ENCODE data around the gene LAMA2.

The LAMA2 gene

DNA sequence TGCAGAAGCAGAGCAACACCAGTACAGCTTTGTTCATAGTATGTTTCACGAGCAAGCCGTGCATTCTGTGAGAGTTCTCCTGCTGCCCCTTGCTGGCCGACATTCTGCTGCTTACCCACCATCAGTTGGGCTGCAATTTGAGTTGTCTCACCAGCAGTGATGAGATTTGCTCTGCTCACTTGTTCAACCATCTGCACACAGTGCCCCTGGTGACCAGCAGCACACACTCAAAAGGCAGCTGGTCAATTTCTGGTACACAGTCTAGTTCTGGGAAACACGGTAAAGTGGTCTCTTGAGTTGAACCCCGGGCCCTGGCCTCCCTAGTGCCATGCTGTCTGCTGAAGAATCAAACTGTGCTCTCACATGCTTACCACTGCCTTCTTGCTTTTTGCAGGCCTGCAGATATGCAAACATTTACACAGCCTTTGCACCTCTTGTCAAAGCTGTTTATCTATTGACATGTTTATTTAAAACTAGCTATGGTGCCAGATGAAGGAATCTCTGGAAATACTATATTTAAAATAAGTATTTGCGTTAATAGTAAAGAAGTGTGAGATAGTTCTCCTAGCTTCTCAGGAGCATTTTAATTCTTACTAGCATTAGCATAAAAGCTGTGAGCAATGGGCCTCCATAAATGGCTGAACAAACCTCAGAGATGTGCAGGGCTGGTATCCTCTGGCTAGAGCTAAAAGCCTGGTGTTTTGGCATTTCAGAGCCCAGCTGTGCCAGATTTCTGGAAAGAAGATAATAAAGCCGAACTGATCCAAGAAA, 592.7 kb downstream of the LAMA2 start:
- H3K36me3 ChIP-seq (ENCODE audit: control insufficient read depth, insufficient read depth, low read length), result no peaks in the 10 kb centered on the region
- no peak overlapping the region for H3K9ac ChIP-seq (ENCODE audit: low read length)
- H3K27me3 ChIP-seq (ENCODE audit: control insufficient read depth, insufficient read depth, low read length), result no peaks in the 10 kb centered on the region
- peaks cover 8% of the 10 kb centered on the region for H3K4me1 ChIP-seq (ENCODE audit: control insufficient read depth, insufficient read depth, low read length)
- no peaks in the 10 kb centered on the region for H3K9me3 ChIP-seq (ENCODE audit: control insufficient read depth, low read length)
- H3K4me3 ChIP-seq (ENCODE audit: low read length), result no peak overlapping the region

DNA sequence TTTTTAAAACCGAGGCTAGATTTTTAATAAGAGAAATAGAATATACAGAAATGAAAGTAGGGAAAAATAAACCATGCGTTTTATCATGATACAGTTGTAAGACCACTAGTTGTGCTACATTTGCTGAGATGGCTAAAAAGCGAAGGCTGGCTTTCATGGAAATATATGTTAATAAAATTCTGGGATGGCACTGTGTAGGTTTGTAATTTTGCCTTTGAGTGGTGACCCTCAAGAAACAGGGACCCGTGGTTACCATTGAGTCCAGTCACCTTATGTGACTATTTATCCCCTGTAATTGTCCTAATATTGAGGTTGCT, 593.3 kb downstream of the LAMA2 start:
- peaks cover 8% of the 10 kb centered on the region for H3K4me1 ChIP-seq (ENCODE audit: control insufficient read depth, insufficient read depth, low read length)
- no peaks in the 10 kb centered on the region for H3K36me3 ChIP-seq (ENCODE audit: control insufficient read depth, insufficient read depth, low read length)
- H3K4me3 ChIP-seq (ENCODE audit: low read length), result no peak overlapping the region
- no peak overlapping the region for H3K9ac ChIP-seq (ENCODE audit: low read length)
- H3K9me3 ChIP-seq (ENCODE audit: control insufficient read depth, low read length), result no peaks in the 10 kb centered on the region
- H3K27me3 ChIP-seq (ENCODE audit: control insufficient read depth, insufficient read depth, low read length), result no peaks in the 10 kb centered on the region

GRCh38 chr6:129476810-129477209, 593.9 kb downstream of the LAMA2 start:
- Histone ChIP-seq H3K9ac (ENCODE audit: low read length) (no peak overlapping the region), H3K27me3 (ENCODE audit: control insufficient read depth, insufficient read depth, low read length) (no peaks in the 10 kb centered on the region), H3K4me1 (ENCODE audit: control insufficient read depth, insufficient read depth, low read length) (peaks cover 8% of the 10 kb centered on the region), H3K9me3 (ENCODE audit: control insufficient read depth, low read length) (no peaks in the 10 kb centered on the region), H3K36me3 (ENCODE audit: control insufficient read depth, insufficient read depth, low read length) (no peaks in the 10 kb centered on the region), H3K4me3 (ENCODE audit: low read length) (no peak overlapping the region)

DNA sequence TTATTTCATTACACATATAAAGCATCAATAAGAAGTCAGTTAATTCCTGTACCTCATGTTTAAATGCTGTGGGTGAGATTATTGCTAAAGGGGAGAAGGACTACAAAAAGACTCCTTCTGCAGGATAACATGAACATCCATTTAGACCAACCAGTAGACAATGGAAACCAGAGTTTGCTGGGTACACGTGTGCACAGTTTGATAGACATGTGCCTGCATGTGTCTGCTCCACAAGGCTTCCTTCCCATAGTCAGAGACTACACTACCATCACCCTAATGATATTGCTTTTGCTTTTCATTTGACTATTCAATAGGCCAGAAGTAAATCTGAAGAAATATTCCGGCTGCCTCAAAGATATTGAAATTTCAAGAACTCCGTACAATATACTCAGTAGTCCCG, 595.4 kb downstream of the LAMA2 start:
- H3K4me3 ChIP-seq (ENCODE audit: low read length), result no peak overlapping the region
- peaks cover 8% of the 10 kb centered on the region for H3K4me1 ChIP-seq (ENCODE audit: control insufficient read depth, insufficient read depth, low read length)
- H3K9ac ChIP-seq (ENCODE audit: low read length), result no peak overlapping the region
- H3K36me3 ChIP-seq (ENCODE audit: control insufficient read depth, insufficient read depth, low read length), result no peaks in the 10 kb centered on the region
- no peaks in the 10 kb centered on the region for H3K9me3 ChIP-seq (ENCODE audit: control insufficient read depth, low read length)
- H3K27me3 ChIP-seq (ENCODE audit: control insufficient read depth, insufficient read depth, low read length), result no peaks in the 10 kb centered on the region

- no peaks in the 10 kb centered on the region for H3K9me3 ChIP-seq (ENCODE audit: control insufficient read depth, low read length)
- no peaks in the 10 kb centered on the region for H3K27me3 ChIP-seq (ENCODE audit: control insufficient read depth, insufficient read depth, low read length)
- H3K36me3 ChIP-seq (ENCODE audit: control insufficient read depth, insufficient read depth, low read length), result no peaks in the 10 kb centered on the region
- no peaks in the 10 kb centered on the region for H3K4me1 ChIP-seq (ENCODE audit: control insufficient read depth, insufficient read depth, low read length)
- no peak overlapping the region for H3K4me3 ChIP-seq (ENCODE audit: low read length)
- no peak overlapping the region for H3K9ac ChIP-seq (ENCODE audit: low read length)
Observed at GRCh38 chr6:129481706-129482105, 598.8 kb downstream of the LAMA2 start.

DNA sequence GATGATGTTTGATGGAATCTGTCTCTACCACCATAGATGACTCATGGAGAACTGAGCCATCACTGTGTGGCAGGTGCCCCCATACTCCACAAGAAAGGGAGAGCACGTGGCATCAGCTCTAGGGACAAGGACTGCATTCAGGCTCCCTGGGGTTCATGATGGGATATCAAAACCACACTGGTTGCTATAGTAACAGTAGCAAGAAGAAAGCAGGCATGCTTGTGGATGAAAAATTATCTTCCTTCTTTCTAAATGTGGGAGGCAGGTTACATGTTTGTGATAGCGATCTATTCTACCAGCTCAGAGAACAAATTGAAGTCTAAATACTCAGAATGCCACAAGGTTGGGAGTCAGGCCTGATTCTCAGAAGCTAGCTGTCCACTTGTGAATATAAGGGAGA, 602.8 kb downstream of the LAMA2 start:
- Histone ChIP-seq H3K36me3 (ENCODE audit: control insufficient read depth, insufficient read depth, low read length) (no peaks in the 10 kb centered on the region), H3K9me3 (ENCODE audit: control insufficient read depth, low read length) (no peaks in the 10 kb centered on the region), H3K9ac (ENCODE audit: low read length) (no peak overlapping the region), H3K4me3 (ENCODE audit: low read length) (no peak overlapping the region), H3K27me3 (ENCODE audit: control insufficient read depth, insufficient read depth, low read length) (no peaks in the 10 kb centered on the region), H3K4me1 (ENCODE audit: control insufficient read depth, insufficient read depth, low read length) (peaks cover 15% of the 10 kb centered on the region)

DNA sequence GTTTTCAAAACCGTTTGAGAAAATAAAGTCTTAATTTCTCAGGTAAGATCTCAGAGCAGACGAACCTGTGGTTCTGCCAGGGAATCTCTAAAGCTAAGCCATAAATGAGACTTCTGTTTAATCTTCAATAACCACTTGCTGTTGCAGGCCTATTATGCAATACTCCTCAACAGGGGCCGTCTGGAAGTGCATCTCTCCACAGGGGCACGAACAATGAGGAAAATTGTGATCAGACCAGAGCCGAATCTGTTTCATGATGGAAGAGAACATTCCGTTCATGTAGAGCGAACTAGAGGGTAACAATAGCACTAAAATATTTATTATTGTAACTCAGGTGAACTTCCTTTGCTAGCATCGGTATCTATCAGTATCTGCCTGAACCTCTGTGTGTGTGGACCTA, 603.4 kb downstream of the LAMA2 start:
- no peak overlapping the region for H3K4me3 ChIP-seq (ENCODE audit: low read length)

DNA sequence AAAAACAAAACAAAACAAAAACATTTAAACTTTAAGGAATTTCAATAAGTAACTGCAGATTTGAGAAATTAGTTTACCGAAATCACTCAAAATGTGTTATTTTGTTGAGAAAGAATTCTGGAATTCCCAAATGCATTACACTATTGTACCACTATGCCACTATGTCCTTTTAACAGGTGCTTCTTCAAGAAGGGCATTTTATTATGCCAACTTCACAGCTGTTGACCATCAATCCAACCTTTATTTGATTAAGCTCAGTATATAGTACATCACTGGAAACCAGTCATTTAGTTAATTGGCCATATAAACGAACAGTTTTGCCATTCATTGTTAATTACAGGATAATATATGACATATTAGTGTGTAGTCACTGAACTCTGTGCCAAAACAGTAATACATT, 605.4 kb downstream of the LAMA2 start:
- H3K36me3 ChIP-seq (ENCODE audit: control insufficient read depth, insufficient read depth, low read length), result no peaks in the 10 kb centered on the region
- peaks cover 23% of the 10 kb centered on the region for H3K4me1 ChIP-seq (ENCODE audit: control insufficient read depth, insufficient read depth, low read length)

More for the DNA sequence above, 603.4 kb downstream of the LAMA2 start:
- Histone ChIP-seq H3K36me3 (ENCODE audit: control insufficient read depth, insufficient read depth, low read length) (no peaks in the 10 kb centered on the region), H3K27me3 (ENCODE audit: control insufficient read depth, insufficient read depth, low read length) (no peaks in the 10 kb centered on the region), H3K4me1 (ENCODE audit: control insufficient read depth, insufficient read depth, low read length) (peaks cover 19% of the 10 kb centered on the region), H3K9me3 (ENCODE audit: control insufficient read depth, low read length) (no peaks in the 10 kb centered on the region), H3K9ac (ENCODE audit: low read length) (no peak overlapping the region)

DNA sequence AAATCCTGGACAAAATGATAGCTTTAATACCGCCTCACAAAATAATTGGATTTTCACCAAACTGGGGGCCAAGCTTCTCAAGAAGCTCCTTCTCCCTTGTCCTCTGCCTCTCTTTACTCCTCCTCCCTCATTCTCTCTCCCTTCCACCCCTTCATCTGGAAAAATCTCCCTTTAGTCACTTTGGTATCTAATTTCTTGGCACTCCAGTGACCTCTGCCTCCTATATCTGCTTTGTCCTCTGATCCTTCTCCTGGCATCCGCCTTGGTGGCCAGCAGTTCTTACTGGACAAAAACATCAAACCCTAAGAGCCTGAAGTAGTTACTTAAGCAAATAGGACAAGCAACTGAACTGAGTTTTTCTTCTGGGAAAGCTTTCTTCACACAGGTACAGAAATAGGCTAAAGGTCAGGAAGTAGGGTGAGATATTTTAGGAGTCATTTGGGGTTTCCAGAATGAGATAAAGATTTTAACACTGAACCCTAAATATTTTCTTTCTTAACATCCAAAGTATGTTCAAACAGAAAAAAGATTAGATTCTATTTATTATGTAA, 606.4 kb downstream of the LAMA2 start:
- Histone ChIP-seq H3K27me3 (ENCODE audit: control insufficient read depth, insufficient read depth, low read length) (no peaks in the 10 kb centered on the region), H3K9ac (ENCODE audit: low read length) (no peak overlapping the region), H3K4me3 (ENCODE audit: low read length) (no peak overlapping the region), H3K4me1 (ENCODE audit: control insufficient read depth, insufficient read depth, low read length) (peaks cover 23% of the 10 kb centered on the region), H3K9me3 (ENCODE audit: control insufficient read depth, low read length) (no peaks in the 10 kb centered on the region), H3K36me3 (ENCODE audit: control insufficient read depth, insufficient read depth, low read length) (no peaks in the 10 kb centered on the region)

More for the DNA sequence above, 605.4 kb downstream of the LAMA2 start:
- H3K9me3 ChIP-seq (ENCODE audit: control insufficient read depth, low read length), result no peaks in the 10 kb centered on the region
- no peak overlapping the region for H3K9ac ChIP-seq (ENCODE audit: low read length)
- no peaks in the 10 kb centered on the region for H3K27me3 ChIP-seq (ENCODE audit: control insufficient read depth, insufficient read depth, low read length)
- H3K4me3 ChIP-seq (ENCODE audit: low read length), result no peak overlapping the region

DNA sequence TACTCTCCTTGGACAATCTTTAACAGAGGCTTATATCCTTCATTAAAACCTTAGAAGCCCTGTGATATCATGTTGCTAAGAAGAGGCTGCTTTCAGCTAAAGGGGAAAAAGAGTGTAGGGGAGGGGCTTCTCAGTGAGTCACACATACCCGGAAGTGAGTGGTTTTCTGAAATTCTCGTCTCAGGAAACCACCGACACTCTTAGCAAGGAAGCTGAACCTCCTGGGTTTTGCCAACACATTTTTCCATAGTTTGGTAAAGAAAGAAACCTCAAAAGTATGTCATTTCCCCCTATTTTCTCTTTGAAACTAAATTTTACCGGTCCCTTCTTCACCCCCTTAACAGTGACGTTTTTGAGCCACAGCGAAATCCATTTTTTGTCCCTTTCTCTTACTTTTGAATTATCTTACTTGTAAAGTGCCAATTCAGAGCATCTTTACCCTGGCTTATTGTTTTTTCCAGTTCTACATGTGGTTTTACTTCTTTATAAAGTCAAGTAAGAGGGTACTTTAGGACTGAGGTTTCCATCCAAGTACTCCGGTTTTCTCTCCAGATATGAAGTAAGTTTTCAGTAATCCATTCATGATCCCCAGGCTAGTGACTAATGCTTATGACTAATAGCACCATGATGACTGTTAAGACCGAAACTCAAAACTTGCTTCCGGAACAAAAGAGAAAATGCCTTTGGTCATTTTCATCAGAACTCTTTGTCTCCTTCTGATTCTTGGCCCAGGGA, 607.8 kb downstream of the LAMA2 start:
- Histone ChIP-seq H3K9ac (ENCODE audit: low read length) (peak overlapping the region; percentile 59), H3K4me3 (ENCODE audit: low read length) (no peak overlapping the region), H3K9me3 (ENCODE audit: control insufficient read depth, low read length) (no peaks in the 10 kb centered on the region), H3K4me1 (ENCODE audit: control insufficient read depth, insufficient read depth, low read length) (peaks cover 23% of the 10 kb centered on the region), H3K27me3 (ENCODE audit: control insufficient read depth, insufficient read depth, low read length) (no peaks in the 10 kb centered on the region), H3K36me3 (ENCODE audit: control insufficient read depth, insufficient read depth, low read length) (no peaks in the 10 kb centered on the region)

DNA sequence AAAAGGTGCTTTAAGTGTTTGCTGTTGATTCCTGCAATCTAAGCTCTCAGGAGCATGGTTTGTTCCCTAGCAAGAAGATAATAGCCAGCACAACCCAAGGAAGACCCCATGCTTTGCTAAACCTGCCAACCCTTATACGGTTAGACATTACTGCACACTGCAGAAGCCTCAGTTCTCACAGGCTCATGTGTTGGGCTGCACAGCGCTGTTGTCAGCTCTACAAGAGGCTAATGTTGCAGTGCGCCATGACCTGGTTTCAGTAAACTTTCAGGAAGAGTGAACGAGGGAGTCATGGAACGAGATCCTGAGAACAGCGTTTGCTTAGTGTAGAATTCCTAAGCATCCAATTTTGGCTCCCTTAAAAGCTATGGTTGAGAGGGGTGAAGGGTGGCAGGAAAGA, 608.5 kb downstream of the LAMA2 start:
- H3K4me1 ChIP-seq (ENCODE audit: control insufficient read depth, insufficient read depth, low read length), result peaks cover 23% of the 10 kb centered on the region
- H3K36me3 ChIP-seq (ENCODE audit: control insufficient read depth, insufficient read depth, low read length), result no peaks in the 10 kb centered on the region
- no peak overlapping the region for H3K4me3 ChIP-seq (ENCODE audit: low read length)
- H3K27me3 ChIP-seq (ENCODE audit: control insufficient read depth, insufficient read depth, low read length), result no peaks in the 10 kb centered on the region
- H3K9me3 ChIP-seq (ENCODE audit: control insufficient read depth, low read length), result no peaks in the 10 kb centered on the region
- H3K9ac ChIP-seq (ENCODE audit: low read length), result no peak overlapping the region

DNA sequence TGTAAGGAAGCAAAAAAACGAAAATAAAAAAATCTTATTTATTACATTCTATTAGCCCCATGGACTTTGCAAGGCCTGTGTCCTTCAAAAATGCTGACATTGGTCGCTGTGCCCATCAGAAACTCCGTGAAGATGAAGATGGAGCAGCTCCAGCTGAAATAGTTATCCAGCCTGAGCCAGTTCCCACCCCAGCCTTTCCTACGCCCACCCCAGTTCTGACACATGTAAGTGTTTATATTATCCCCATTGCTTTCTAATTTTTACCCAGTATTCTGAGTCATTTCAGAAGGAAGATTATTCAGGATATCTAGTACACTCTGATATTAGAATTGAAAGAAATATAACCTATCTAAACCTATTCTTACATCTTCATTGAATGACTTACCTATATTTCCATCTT, 609.3 kb downstream of the LAMA2 start:
- Histone ChIP-seq H3K4me1 (ENCODE audit: control insufficient read depth, insufficient read depth, low read length) (peaks cover 23% of the 10 kb centered on the region), H3K9ac (ENCODE audit: low read length) (no peak overlapping the region), H3K9me3 (ENCODE audit: control insufficient read depth, low read length) (no peaks in the 10 kb centered on the region), H3K27me3 (ENCODE audit: control insufficient read depth, insufficient read depth, low read length) (no peaks in the 10 kb centered on the region), H3K36me3 (ENCODE audit: control insufficient read depth, insufficient read depth, low read length) (no peaks in the 10 kb centered on the region), H3K4me3 (ENCODE audit: low read length) (no peak overlapping the region)
